Fibroblast of lung (primary cell): ENCODE measurements around the gene ID3. TPM values are rescaled to one million over a fixed set of nuclear protein-coding genes. Genes with fewer than 3 reads are reported as not detected.
A peak's percentile ranks its signal among the peaks of the same experiment; 100 is the strongest.

ENCODE experiments used
- DNase-seq, 2 donors: peaks; one replicate each; pipeline versions ENCODE4 v3.0.0 to v3.0.0-alpha.2; 2010; ENCODE audit warnings: low read depth in 2 of 2
- H2AFZ ChIP-seq: 2 replicates; pipeline ENCODE4 v1.5.1; 2012; ENCODE audit warnings: low read length, control low read depth, inconsistent platforms
- H3K27ac ChIP-seq: 2 replicates; pipeline ENCODE4 v1.5.1; 2011; ENCODE audit warnings: low read length, control low read depth; ENCODE audit not compliant: insufficient read depth
- H3K27me3 ChIP-seq: 2 replicates; pipeline ENCODE4 v1.5.1; 2011; ENCODE audit warnings: mild to moderate bottlenecking, low read length; ENCODE audit not compliant: control insufficient read depth, insufficient read depth
- H3K36me3 ChIP-seq: 2 replicates; pipeline ENCODE4 v1.5.1; 2011; ENCODE audit warnings: low read length; ENCODE audit not compliant: control insufficient read depth, insufficient read depth
- H3K4me1 ChIP-seq: 2 replicates; pipeline ENCODE4 v1.5.1; 2011; ENCODE audit warnings: low read length; ENCODE audit not compliant: control insufficient read depth, insufficient read depth; ENCODE audit errors: extremely low read depth
- H3K4me2 ChIP-seq: 2 replicates; pipeline ENCODE4 v1.5.1; 2011; ENCODE audit warnings: low read length, control low read depth; ENCODE audit not compliant: insufficient read depth; ENCODE audit errors: extremely low read depth
- H3K4me3 ChIP-seq, 4 experiments: fragments of 200-600 bp in 1 of 4; sonication (generic) in 1 of 4; replicated peaks in 1 of 4; 2 replicates each; pipeline ENCODE4 v1.5.1; 2011 to 2016; ENCODE audit warnings: low read length in 4 of 4, low read depth in 3 of 4, mild to moderate bottlenecking in 3 of 4, control low read depth in 2 of 4, inconsistent platforms in 1 of 4, mixed read lengths in 1 of 4; ENCODE audit not compliant: insufficient read depth in 1 of 4; ENCODE audit errors: control extremely low read depth in 1 of 4
- H3K79me2 ChIP-seq: 2 replicates; pipeline ENCODE4 v1.5.1; 2012; ENCODE audit warnings: mild to moderate bottlenecking, low read length, inconsistent platforms; ENCODE audit not compliant: control insufficient read depth, insufficient read depth
- H3K9ac ChIP-seq: 2 replicates; pipeline ENCODE4 v1.5.1; 2011; ENCODE audit warnings: mild to moderate bottlenecking, low read length, control low read depth; ENCODE audit not compliant: insufficient read depth
- H3K9me3 ChIP-seq: 2 replicates; pipeline ENCODE4 v1.5.1; 2012; ENCODE audit warnings: low read depth, low read length; ENCODE audit not compliant: control insufficient read depth, insufficient read depth
- H4K20me1 ChIP-seq: 2 replicates; pipeline ENCODE4 v1.5.1; 2011; ENCODE audit warnings: low read length; ENCODE audit not compliant: control insufficient read depth, insufficient read depth; ENCODE audit errors: extremely low read depth
- CTCF ChIP-seq, 2 donors: IDR thresholded peaks in 1 of 2; conservative IDR thresholded peaks in 1 of 2; 1 replicate in 1 of 2; 2 replicates in 1 of 2; pipeline ENCODE4 v1.5.1; 2011 to 2012; ENCODE audit warnings: low read length in 2 of 2, control low read depth in 1 of 2, inconsistent platforms in 1 of 2, low read depth in 1 of 2, mild to moderate bottlenecking in 1 of 2
- EZH2 ChIP-seq: IDR thresholded peaks from 2 replicates; pipeline ENCODE4 v1.5.1; 2012; ENCODE audit warnings: low read length, control low read depth, mild to moderate bottlenecking; ENCODE audit errors: missing control alignments
- polyA plus RNA-seq, 2 donors: library from polyadenylated mRNA; depleted of rRNA in 1 of 2; stranded (reverse) in 1 of 2; unstranded in 1 of 2; fragments of >200 nt; gene quantifications; 2 replicates each; pipeline ENCODE4 v1.2.1, GENCODE V29; 2011 to 2012; ENCODE audit warnings: missing spikeins in 1 of 2
- total RNA-seq: library from RNA; depleted of rRNA; stranded (reverse); fragments of >200 nt; gene quantifications from 2 replicates; pipeline ENCODE4 v1.2.1, GENCODE V29; 2014

The ID3 gene
- total and polyA plus RNA-seq, 2 donors (not counting 1 experiment from before 2014, with no cell fraction given) = 9.9 to 23.0 TPM

GRCh38 chr1:23594927-23595353 is 35.6 kb upstream of the ID3 start:
- Histone ChIP-seq H3K27ac (no peak overlapping the region), H3K9me3 (no peaks in the 10 kb centered on the region), H3K36me3 (no peaks in the 10 kb centered on the region), H3K4me2 (no peak overlapping the region), H3K79me2 (no peaks in the 10 kb centered on the region), H4K20me1 (no peaks in the 10 kb centered on the region), H2AFZ (no peak overlapping the region), H3K9ac (no peak overlapping the region), H3K4me1 (no peaks in the 10 kb centered on the region), H3K4me3 (no peak overlapping the region), H3K27me3 (no peaks in the 10 kb centered on the region)
- TF ChIP-seq CTCF (conservative IDR thresholded peaks at IDR 0.05 in 1 of 2, IDR thresholded peaks at IDR 0.05 in 1 of 2; ENCODE audit: low read depth in 1 of 2, low read length in 2 of 2) (no peak), EZH2 (no peak)
- DNase-seq = no peak

GRCh38 chr1:23594149-23594907 is 35.0 kb upstream of the ID3 start:
- Histone ChIP-seq H3K27ac (no peak overlapping the region), H3K36me3 (no peaks in the 10 kb centered on the region), H4K20me1 (no peaks in the 10 kb centered on the region), H3K79me2 (no peaks in the 10 kb centered on the region), H3K4me2 (no peak overlapping the region), H2AFZ (no peak overlapping the region), H3K9me3 (no peaks in the 10 kb centered on the region), H3K27me3 (no peaks in the 10 kb centered on the region), H3K4me3 (no peak overlapping the region), H3K9ac (no peak overlapping the region), H3K4me1 (no peaks in the 10 kb centered on the region)
- TF ChIP-seq EZH2 (no peak), CTCF (conservative IDR thresholded peaks at IDR 0.05 in 1 of 2, IDR thresholded peaks at IDR 0.05 in 1 of 2; ENCODE audit: low read depth in 1 of 2, low read length in 2 of 2) (no peak)
- DNase-seq = no peak

GRCh38 chr1:23593556-23594148 is 34.4 kb upstream of the ID3 start:
- no peaks in the 10 kb centered on the region for H3K27me3 ChIP-seq
- H3K79me2 ChIP-seq = no peaks in the 10 kb centered on the region
- H3K9me3 ChIP-seq = no peaks in the 10 kb centered on the region
- H3K36me3 ChIP-seq = no peaks in the 10 kb centered on the region
- no peaks in the 10 kb centered on the region for H4K20me1 ChIP-seq
- H3K4me3 ChIP-seq = no peak overlapping the region
- H2AFZ ChIP-seq = no peak overlapping the region
- no peaks in the 10 kb centered on the region for H3K4me1 ChIP-seq
- DNase-seq = peak in 1 of 2 donors; percentile 63
- H3K4me2 ChIP-seq = no peak overlapping the region
- TF ChIP-seq EZH2 (no peak), CTCF (conservative IDR thresholded peaks at IDR 0.05 in 1 of 2, IDR thresholded peaks at IDR 0.05 in 1 of 2; ENCODE audit: low read depth in 1 of 2, low read length in 2 of 2) (no peak)
- no peak overlapping the region for H3K27ac ChIP-seq
- no peak overlapping the region for H3K9ac ChIP-seq
